Sigmoid colon (tissue), 7 donors: Measurements from ENCODE around the gene CHCHD5. TPM values are rescaled to one million over a fixed set of nuclear protein-coding genes. Genes with fewer than 3 reads are reported as not detected.
A peak's percentile ranks its signal among the peaks of the same experiment; 100 is the strongest.

Experiments used
- DNase-seq: peaks from one replicate; pipeline ENCODE4 v3.0.0-alpha.2; 2019
- H3K27ac ChIP-seq, 4 donors: fragments of 200-600 bp; sonication (generic); one replicate each; pipeline ENCODE4 v1.5.1; 2016 to 2019; ENCODE audit warnings: mild to moderate bottlenecking in 1 of 4
- H3K27me3 ChIP-seq, 3 donors: fragments of 200-600 bp; sonication (generic); one replicate each; pipeline ENCODE4 v1.5.1; 2019; ENCODE audit warnings: mild to moderate bottlenecking in 1 of 3
- H3K36me3 ChIP-seq, 4 donors: fragments of 200-600 bp; sonication (generic); one replicate each; pipeline ENCODE4 v1.5.1; 2016 to 2019
- H3K4me1 ChIP-seq, 4 donors: fragments of 200-600 bp; sonication (generic); one replicate each; pipeline ENCODE4 v1.5.1; 2017 to 2019
- H3K4me3 ChIP-seq, 4 donors: fragments of 200-600 bp; sonication (generic); one replicate each; pipeline ENCODE4 v1.5.1; 2017 to 2019; ENCODE audit warnings: mild to moderate bottlenecking in 2 of 4, moderate library complexity in 1 of 4
- H3K9me3 ChIP-seq, 4 donors: fragments of 200-600 bp in 3 of 4; sonication (generic) in 3 of 4; one replicate each; pipeline versions ENCODE4 v1.5.1 to v1.6.1; 2013 to 2019
- EP300 ChIP-seq, 4 donors: sonication (generic); formaldehyde crosslinking; IDR thresholded peaks; one replicate each; pipeline ENCODE4 v1.6.1; 2017; ENCODE audit warnings: antibody characterized with exemption in 4 of 4
- POLR2A ChIP-seq, 2 donors: fragments of 450-650 bp; IDR thresholded peaks; one replicate each; pipeline ENCODE4 v1.6.1; 2016; ENCODE audit warnings: antibody characterized with exemption in 2 of 2, mild to moderate bottlenecking in 2 of 2, moderate library complexity in 2 of 2
- POLR2AphosphoS5 ChIP-seq, 4 donors: sonication (generic); formaldehyde crosslinking; IDR thresholded peaks; one replicate each; pipeline ENCODE4 v1.6.1; 2017; ENCODE audit warnings: antibody characterized with exemption in 4 of 4
- WGBS, 2 donors: extraction: QIAGEN DNeasy Blood & Tissue Kit; methylation state at CpG; one replicate each; pipeline ENCODE4 v1.1.7; 2013; 5-methylcytosine and 5-hydroxymethylcytosine counted together
- intact Hi-C: fragments of 100-400 bp; cut with DNase I; formaldehyde crosslinking; loops from one replicate; pipeline ENCODE4 v1.15.1; 2023
- polyA plus RNA-seq, 3 donors: library from polyadenylated mRNA; stranded (reverse); fragments of 200-250 nt; gene quantifications; one replicate each; pipeline ENCODE4 v1.2.3, GENCODE V29; 2013
- total RNA-seq, 4 donors: library from RNA; depleted of rRNA; stranded (reverse); fragments of >200 nt; gene quantifications; one replicate each; pipeline ENCODE4 v1.1.0, GENCODE V29; 2016
- TF ChIP-seq, protein P1 (sequence below), 4 experiments: fragments of 450-650 bp in 3 of 4; fragments of 200-600 bp in 1 of 4; IDR thresholded peaks; one replicate each; pipeline ENCODE4 v1.5.1; 2016 to 2019; ENCODE audit warnings: antibody characterized with exemption in 4 of 4, mild to moderate bottlenecking in 3 of 4, moderate library complexity in 2 of 4
- donor health status: healthy with polysubstance abuse.
- donor health status: Bipolar disorder and iron deficiency.
- donor health status: healthy.

CHCHD5 gene
- total and polyA plus RNA-seq, 7 donors, result 13.8 to 62.5 (median 36.4) TPM

DNA sequence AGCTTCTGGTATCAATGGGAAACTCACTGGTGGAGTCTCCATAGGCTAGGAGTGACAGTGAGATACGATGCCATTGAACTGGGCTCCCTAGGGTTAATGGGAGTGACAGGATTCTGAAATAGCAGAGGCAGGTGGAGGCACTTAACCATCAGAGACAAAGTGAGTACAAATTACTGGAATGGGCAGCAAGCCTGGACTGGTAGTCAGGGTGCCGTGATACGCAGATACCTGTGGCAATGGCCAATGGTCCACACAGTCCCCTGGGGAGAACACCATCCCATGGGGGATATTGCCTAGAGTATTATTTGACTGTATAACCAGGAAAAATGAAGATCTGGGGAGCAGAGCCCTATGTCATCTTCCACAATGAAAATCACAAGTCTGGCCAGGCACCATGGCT lies 17.3 kb downstream of the CHCHD5 start:
- TF ChIP-seq POLR2A (IDR thresholded peaks at IDR 0.05) (no peak), EP300 (IDR thresholded peaks at IDR 0.05) (no peak), POLR2AphosphoS5 (IDR thresholded peaks at IDR 0.05) (no peak)
- TF ChIP-seq, protein P1, sequence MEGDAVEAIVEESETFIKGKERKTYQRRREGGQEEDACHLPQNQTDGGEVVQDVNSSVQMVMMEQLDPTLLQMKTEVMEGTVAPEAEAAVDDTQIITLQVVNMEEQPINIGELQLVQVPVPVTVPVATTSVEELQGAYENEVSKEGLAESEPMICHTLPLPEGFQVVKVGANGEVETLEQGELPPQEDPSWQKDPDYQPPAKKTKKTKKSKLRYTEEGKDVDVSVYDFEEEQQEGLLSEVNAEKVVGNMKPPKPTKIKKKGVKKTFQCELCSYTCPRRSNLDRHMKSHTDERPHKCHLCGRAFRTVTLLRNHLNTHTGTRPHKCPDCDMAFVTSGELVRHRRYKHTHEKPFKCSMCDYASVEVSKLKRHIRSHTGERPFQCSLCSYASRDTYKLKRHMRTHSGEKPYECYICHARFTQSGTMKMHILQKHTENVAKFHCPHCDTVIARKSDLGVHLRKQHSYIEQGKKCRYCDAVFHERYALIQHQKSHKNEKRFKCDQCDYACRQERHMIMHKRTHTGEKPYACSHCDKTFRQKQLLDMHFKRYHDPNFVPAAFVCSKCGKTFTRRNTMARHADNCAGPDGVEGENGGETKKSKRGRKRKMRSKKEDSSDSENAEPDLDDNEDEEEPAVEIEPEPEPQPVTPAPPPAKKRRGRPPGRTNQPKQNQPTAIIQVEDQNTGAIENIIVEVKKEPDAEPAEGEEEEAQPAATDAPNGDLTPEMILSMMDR (IDR thresholded peaks at IDR 0.05), result no peak
- Histone ChIP-seq H3K9me3 (no peaks in the 10 kb centered on the region), H3K27me3 (no peaks in the 10 kb centered on the region), H3K4me3 (no peak overlapping the region), H3K36me3 (no peaks in the 10 kb centered on the region), H3K27ac (no peak overlapping the region), H3K4me1 (peaks cover 0 to 11% (median 7%) of the 10 kb centered on the region in 4 donors)
- whole genome bisulfite sequencing, 2 donors, result 94% methylated on average over 3 of the region's 3 CpGs
- DNase-seq, result peak; percentile 10
- intact Hi-C loops, result no loop called here

DNA sequence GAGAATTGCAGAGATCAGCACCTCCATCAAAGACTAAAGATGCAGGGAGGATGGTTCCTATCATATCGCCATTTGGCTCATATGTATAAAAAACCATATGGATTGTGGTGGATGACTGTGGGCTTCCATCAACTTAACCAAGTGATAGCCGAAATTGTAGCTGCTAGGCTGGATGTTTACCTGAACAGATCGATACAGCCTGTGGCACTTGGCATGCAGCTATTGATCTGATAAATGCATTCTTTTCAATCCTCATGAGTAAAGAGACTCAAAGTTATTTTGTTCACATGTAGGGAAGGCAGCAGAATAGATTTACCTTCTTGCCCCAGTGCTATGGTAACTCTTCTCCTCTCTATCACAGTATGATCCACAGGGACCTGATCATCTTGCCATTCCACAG lies 18.5 kb downstream of the CHCHD5 start:
- no peak for TF ChIP-seq EP300 (IDR thresholded peaks at IDR 0.05)
- TF ChIP-seq POLR2A (IDR thresholded peaks at IDR 0.05), result no peak
- TF ChIP-seq POLR2AphosphoS5 (IDR thresholded peaks at IDR 0.05), result no peak
- TF ChIP-seq, protein P1 (IDR thresholded peaks at IDR 0.05), result no peak
- intact Hi-C loops, result no loop called here
- peak; percentile 9 for DNase-seq
- WGBS, 2 donors, result 96 to 97% methylated on average over 3 of the region's 3 CpGs
- no peak overlapping the region for H3K27ac ChIP-seq
- H3K4me1 ChIP-seq, result peaks cover 0 to 11% (median 7%) of the 10 kb centered on the region in 4 donors
- no peaks in the 10 kb centered on the region for H3K27me3 ChIP-seq
- H3K9me3 ChIP-seq, result no peaks in the 10 kb centered on the region
- no peaks in the 10 kb centered on the region for H3K36me3 ChIP-seq
- H3K4me3 ChIP-seq, result no peak overlapping the region

DNA sequence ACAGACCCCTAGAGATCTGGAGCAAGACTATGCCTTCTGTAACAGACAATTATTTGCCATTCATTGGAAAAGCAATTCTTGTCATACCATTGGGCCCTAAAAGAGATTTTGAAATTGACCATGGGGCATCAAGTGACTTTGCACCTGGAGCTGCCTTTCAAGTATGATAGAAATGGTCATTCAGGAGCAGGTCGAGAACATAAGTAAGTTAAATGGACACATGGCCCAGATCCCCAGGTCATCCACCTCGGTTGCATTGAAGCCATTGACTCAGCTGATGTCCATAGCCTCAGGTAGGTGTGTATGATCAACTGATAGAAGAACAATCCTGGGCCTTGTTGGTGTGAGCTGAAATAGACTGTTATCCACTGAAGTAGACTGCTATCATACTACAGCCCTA lies 19.3 kb downstream of the CHCHD5 start:
- DNase-seq, result no peak
- Histone ChIP-seq H3K4me1 (peaks cover 0 to 11% (median 7%) of the 10 kb centered on the region in 4 donors), H3K27ac (no peak overlapping the region), H3K36me3 (no peaks in the 10 kb centered on the region), H3K27me3 (no peaks in the 10 kb centered on the region), H3K4me3 (no peak overlapping the region), H3K9me3 (no peaks in the 10 kb centered on the region)
- WGBS, 2 donors, result 86 to 92% methylated on average over 2 of the region's 2 CpGs
- TF ChIP-seq, protein P1 (IDR thresholded peaks at IDR 0.05), result no peak
- TF ChIP-seq POLR2A (IDR thresholded peaks at IDR 0.05) (no peak), POLR2AphosphoS5 (IDR thresholded peaks at IDR 0.05) (no peak), EP300 (IDR thresholded peaks at IDR 0.05) (no peak)
- intact Hi-C loops, result no loop called here

DNA sequence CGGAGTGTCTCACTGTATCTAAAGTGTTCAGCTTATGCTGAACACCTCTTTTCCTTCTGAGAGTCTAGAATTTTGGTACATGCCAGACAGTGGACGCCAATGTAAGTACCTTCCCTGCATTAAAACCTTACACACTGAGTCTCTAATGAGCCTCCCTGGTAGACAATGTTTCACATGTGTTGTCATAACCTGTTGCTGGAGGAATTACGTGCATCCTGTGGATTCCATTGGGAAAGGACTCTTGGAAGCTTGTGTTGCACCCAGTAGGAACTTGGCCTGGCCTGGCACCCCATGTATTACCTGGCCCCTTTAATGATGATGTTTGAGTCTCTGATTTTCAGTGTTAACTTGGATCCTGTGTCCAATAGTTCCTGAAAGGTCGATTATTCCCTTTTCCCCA lies 20.5 kb downstream of the CHCHD5 start:
- Histone ChIP-seq H3K27ac (no peak overlapping the region), H3K27me3 (no peaks in the 10 kb centered on the region), H3K9me3 (no peaks in the 10 kb centered on the region), H3K36me3 (no peaks in the 10 kb centered on the region), H3K4me3 (no peak overlapping the region), H3K4me1 (peaks cover 0 to 8% (median 5%) of the 10 kb centered on the region in 4 donors)
- peak; percentile 13 for DNase-seq
- 85 to 91% methylated on average over 4 of the region's 4 CpGs for WGBS, 2 donors
- TF ChIP-seq POLR2A (IDR thresholded peaks at IDR 0.05) (no peak), POLR2AphosphoS5 (IDR thresholded peaks at IDR 0.05) (no peak), EP300 (IDR thresholded peaks at IDR 0.05) (no peak)
- TF ChIP-seq, protein P1 (IDR thresholded peaks at IDR 0.05), result no peak
- intact Hi-C loops, result no loop called here

DNA sequence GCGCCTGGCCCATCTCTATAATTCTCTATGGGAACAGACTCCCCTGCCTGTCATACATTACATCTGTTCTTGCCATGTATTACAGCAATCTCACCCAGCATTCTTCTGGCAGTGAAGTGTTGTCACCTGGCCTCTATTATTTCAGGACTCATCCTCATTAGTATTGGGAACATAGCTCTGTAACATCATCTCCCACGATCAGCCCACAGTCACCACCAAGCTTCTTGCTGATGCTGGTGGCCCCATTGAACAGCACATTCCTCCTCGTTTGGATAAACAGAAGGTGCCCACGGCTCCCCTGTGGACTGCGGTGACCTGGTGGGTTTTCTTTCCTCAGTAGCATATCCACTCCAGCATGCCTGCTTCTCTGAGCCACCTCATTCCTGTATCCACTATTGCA lies 21.5 kb downstream of the CHCHD5 start:
- no peak overlapping the region for H3K27ac ChIP-seq
- peak; percentile 35 for DNase-seq
- intact Hi-C loops, result no loop called here
- no peaks in the 10 kb centered on the region for H3K4me1 ChIP-seq
- no peaks in the 10 kb centered on the region for H3K27me3 ChIP-seq
- no peak overlapping the region for H3K4me3 ChIP-seq
- H3K36me3 ChIP-seq, result no peaks in the 10 kb centered on the region
- 91 to 92% methylated on average over 5 of the region's 5 CpGs for WGBS, 2 donors
- no peak for TF ChIP-seq POLR2AphosphoS5 (IDR thresholded peaks at IDR 0.05)
- TF ChIP-seq EP300 (IDR thresholded peaks at IDR 0.05), result no peak
- no peak for TF ChIP-seq POLR2A (IDR thresholded peaks at IDR 0.05)
- TF ChIP-seq, protein P1 (IDR thresholded peaks at IDR 0.05), result no peak
- no peaks in the 10 kb centered on the region for H3K9me3 ChIP-seq
